Endothelial cell of umbilical vein (primary cell): ENCODE results near the gene ZNF37A. TPM values are rescaled to one million over a fixed set of nuclear protein-coding genes. Genes with fewer than 3 reads are reported as not detected.

ENCODE experiments used
- BruUV-seq: library from RNA; stranded (reverse); fragments of 400-500 nt; replicated peaks from 2 replicates; lab custom pipeline; 2021; lab: Mats Ljungman, UMichigan
- CTCF ChIA-PET: fragments of 300-600, 350-600 bp; sonication (Branson Sonifier 250); formaldehyde crosslinking; loops from one replicate; lab custom pipeline; 2021; ENCODE audit warnings: antibody characterized with exemption, inconsistent platforms; lab: Charles Lee
- POLR2A ChIA-PET: fragments of 300-600, 350-600 bp; sonication (Branson Sonifier 250); formaldehyde crosslinking; loops from one replicate; lab custom pipeline; 2021; ENCODE audit warnings: antibody characterized with exemption, inconsistent platforms; lab: Charles Lee
- DNase-seq: peaks from one replicate; pipeline ENCODE4 v3.0.0-alpha.2; 2011; ENCODE audit warnings: low read depth, low spot score
- FAIRE-seq: peaks from 2 replicates; lab custom pipeline; 2011; peaks lifted over from hg19 to GRCh38; lab: Jason Lieb, UNC
- H2AFZ ChIP-seq: 2 replicates; pipeline ENCODE4 v1.6.0; 2012; ENCODE audit warnings: low read depth, low read length, control low read depth, inconsistent platforms
- H3K27ac ChIP-seq: 2 replicates; pipeline ENCODE4 v1.5.1; 2011; ENCODE audit warnings: low read depth, mild to moderate bottlenecking, control low read depth, low read length, moderate library complexity; ENCODE audit not compliant: insufficient read depth
- H3K27me3 ChIP-seq, 2 experiments: 2 replicates each; pipeline versions ENCODE4 v1.6.0 to v1.6.1; 2011; ENCODE audit warnings: low read length in 2 of 2, mixed read lengths in 1 of 2; ENCODE audit not compliant: control insufficient read depth in 2 of 2, insufficient read depth in 2 of 2
- H3K36me3 ChIP-seq, 2 experiments: 2 replicates in 1 of 2; 3 replicates in 1 of 2; pipeline ENCODE4 v1.5.1; 2011; ENCODE audit warnings: low read length in 2 of 2, mild to moderate bottlenecking in 1 of 2, moderate library complexity in 1 of 2; ENCODE audit not compliant: control insufficient read depth in 2 of 2, insufficient read depth in 2 of 2; ENCODE audit errors: extremely low read depth in 1 of 2
- H3K4me1 ChIP-seq: 3 replicates; pipeline ENCODE4 v1.5.1; 2011; ENCODE audit warnings: mild to moderate bottlenecking, low read length; ENCODE audit not compliant: control insufficient read depth, insufficient read depth; ENCODE audit errors: extremely low read depth
- H3K4me2 ChIP-seq: 2 replicates; pipeline ENCODE4 v1.6.1; 2011; ENCODE audit warnings: low read length, control low read depth, mixed read lengths; ENCODE audit not compliant: insufficient read depth
- H3K4me3 ChIP-seq, 3 experiments: fragments of 200-600 bp in 1 of 3; sonication (generic), shearing (Covaris generic) in 1 of 3; replicated peaks in 1 of 3; 2 replicates each; pipeline ENCODE4 v1.5.1; 2011 to 2016; ENCODE audit warnings: control low read depth in 3 of 3, low read length in 3 of 3, mild to moderate bottlenecking in 2 of 3, inconsistent platforms in 1 of 3, low read depth in 1 of 3, moderate library complexity in 1 of 3; ENCODE audit not compliant: insufficient read depth in 1 of 3
- H3K79me2 ChIP-seq: 2 replicates; pipeline ENCODE4 v1.6.0; 2012; ENCODE audit warnings: low read length, inconsistent platforms; ENCODE audit not compliant: control insufficient read depth, insufficient read depth
- H3K9ac ChIP-seq: replicated peaks from 2 replicates; pipeline ENCODE3; 2011; ENCODE audit warnings: low read length, control low read depth; ENCODE audit not compliant: insufficient read depth; ENCODE audit errors: extremely low read depth
- H3K9me1 ChIP-seq: replicated peaks from 3 replicates; pipeline ENCODE4 v1.6.0; 2011; ENCODE audit warnings: mild to moderate bottlenecking, low read length; ENCODE audit not compliant: control insufficient read depth, insufficient read depth; ENCODE audit errors: extremely low read depth
- H3K9me3 ChIP-seq: replicated peaks from 2 replicates; pipeline ENCODE4 v1.5.1; 2012; ENCODE audit warnings: low read length, inconsistent platforms; ENCODE audit not compliant: control insufficient read depth, insufficient read depth
- H4K20me1 ChIP-seq: replicated peaks from 2 replicates; pipeline ENCODE3; 2011; ENCODE audit warnings: mild to moderate bottlenecking, low read length; ENCODE audit not compliant: control insufficient read depth, insufficient read depth; ENCODE audit errors: extremely low read depth
- CTCF ChIP-seq, 2 donors: IDR thresholded peaks; 1 replicate in 1 of 2; 2 replicates in 1 of 2; pipeline ENCODE4 v1.5.1; 2011; ENCODE audit warnings: low read length in 2 of 2, mild to moderate bottlenecking in 2 of 2, moderate library complexity in 2 of 2, control low read depth in 1 of 2, inconsistent platforms in 1 of 2, low read depth in 1 of 2; ENCODE audit not compliant: insufficient read depth in 1 of 2; ENCODE audit errors: extremely low read depth in 1 of 2
- EZH2 ChIP-seq: IDR thresholded peaks from 2 replicates; pipeline ENCODE4 v1.6.1; 2012; ENCODE audit warnings: borderline replicate concordance, low read depth, mild to moderate bottlenecking, moderate library complexity, low read length, inconsistent platforms; ENCODE audit not compliant: severe bottlenecking
- FOS ChIP-seq: IDR thresholded peaks from 2 replicates; pipeline ENCODE4 v1.6.1; 2011; ENCODE audit warnings: mild to moderate bottlenecking, low read length, moderate library complexity, borderline replicate concordance; ENCODE audit not compliant: insufficient read depth
- GATA2 ChIP-seq: IDR thresholded peaks from 2 replicates; pipeline ENCODE4 v1.7.0; 2011; ENCODE audit warnings: low read depth, mild to moderate bottlenecking, moderate library complexity, mixed read lengths, low read length; ENCODE audit not compliant: insufficient read length, insufficient read depth
- JUN ChIP-seq: IDR thresholded peaks from 2 replicates; pipeline ENCODE4 v1.6.1; 2011; ENCODE audit warnings: borderline replicate concordance, low read depth; ENCODE audit not compliant: insufficient read length, insufficient read depth
- MYC ChIP-seq: IDR thresholded peaks from one replicate; pipeline ENCODE4 v1.6.1; 2011; ENCODE audit warnings: mild to moderate bottlenecking, low read depth, low read length
- POLR2A ChIP-seq: IDR thresholded peaks from 2 replicates; pipeline ENCODE4 v1.6.1; 2012; ENCODE audit warnings: low read depth, mild to moderate bottlenecking, control low read depth, low read length
- POLR2AphosphoS5 ChIP-seq: IDR thresholded peaks from 2 replicates; pipeline ENCODE4 v1.6.1; 2012; ENCODE audit warnings: low read depth, mild to moderate bottlenecking, control low read depth, low read length, moderate library complexity; ENCODE audit not compliant: insufficient read depth
- dilution Hi-C: fragments of 300-500 bp; cut with MboI; formaldehyde crosslinking; loops from one replicate; pipeline ENCODE4 v1.15.0; 2019; ENCODE audit warnings: low sequenced_read_pairs; ENCODE audit not compliant: extremely low pct_ligation_motif_present
- intact Hi-C: fragments of 100-400 bp; cut with micrococcal nuclease; formaldehyde crosslinking; loops from one replicate; pipeline ENCODE4 v1.10.0; 2022
- polyA plus RNA-seq, 4 experiments: library from polyadenylated mRNA; depleted of rRNA in 3 of 4; stranded (reverse) in 3 of 4; unstranded in 1 of 4; fragments of >200 nt; gene quantifications; 2 replicates each; pipeline versions ENCODE4 v1.2.1 to v1.2.3, GENCODE V29; 2011 to 2012; ENCODE audit warnings: missing spikeins in 1 of 4
- total RNA-seq: library from RNA; stranded (reverse); gene quantifications from 2 replicates; pipeline ENCODE4 v1.2.3, GENCODE V29; 2021
- TF ChIP-seq, protein P1 (sequence below): IDR thresholded peaks from 2 replicates; pipeline ENCODE4 v1.6.1; 2011; ENCODE audit not compliant: insufficient read depth, insufficient read length

Gene ZNF37A
- total and polyA plus RNA-seq, 2 donors (not counting 3 experiments of a cell fraction or from before 2014, with no cell fraction given), result 3.4 to 14.5 TPM

DNA sequence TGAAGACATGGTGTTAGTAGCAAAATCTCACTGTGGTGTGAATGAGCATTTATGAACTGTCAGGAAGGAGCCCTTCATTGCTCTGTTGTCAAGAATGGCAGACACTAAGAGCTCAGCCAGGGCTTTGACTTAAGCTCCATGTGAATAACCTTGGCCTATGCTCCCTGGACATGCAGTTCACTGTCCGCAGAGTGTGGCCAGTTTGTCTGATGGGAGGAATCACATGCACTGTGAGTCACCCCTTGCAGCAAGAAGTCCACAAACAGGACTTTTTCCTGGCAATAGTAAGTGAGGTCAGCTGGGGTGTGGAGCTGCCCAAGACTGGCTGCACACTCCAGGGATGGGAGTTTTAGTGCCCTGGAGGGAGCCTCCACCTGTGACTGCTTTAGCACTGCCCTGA is 49.5 kb downstream of the ZNF37A start:
- H3K79me2 ChIP-seq, result no peaks in the 10 kb centered on the region
- TF ChIP-seq GATA2, result no peak
- no peak for TF ChIP-seq EZH2
- no peak for TF ChIP-seq POLR2AphosphoS5
- TF ChIP-seq POLR2A, result no peak
- TF ChIP-seq FOS, result no peak
- no peak for TF ChIP-seq MYC
- TF ChIP-seq, protein P1, sequence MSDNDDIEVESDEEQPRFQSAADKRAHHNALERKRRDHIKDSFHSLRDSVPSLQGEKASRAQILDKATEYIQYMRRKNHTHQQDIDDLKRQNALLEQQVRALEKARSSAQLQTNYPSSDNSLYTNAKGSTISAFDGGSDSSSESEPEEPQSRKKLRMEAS, result no peak
- TF ChIP-seq JUN, result no peak
- TF ChIP-seq CTCF (IDR thresholded peaks at IDR 0.05; ENCODE audit: extremely low read depth in 1 of 2, insufficient read depth in 1 of 2, low read depth in 1 of 2, low read length in 2 of 2), result no peak
- no peak overlapping the region for H3K4me2 ChIP-seq
- ChIA-PET POLR2A (no interaction called here), CTCF (no interaction called here)
- H4K20me1 ChIP-seq, result no peaks in the 10 kb centered on the region
- DNase-seq, result no peak
- dilution Hi-C loops (no loop called here), intact Hi-C loops (no loop called here)
- no peaks in the 10 kb centered on the region for H3K27me3 ChIP-seq
- H3K9me3 ChIP-seq, result no peaks in the 10 kb centered on the region
- no TSS peak for BruUV-seq
- H3K4me1 ChIP-seq, result no peaks in the 10 kb centered on the region
- no peaks in the 10 kb centered on the region for H3K36me3 ChIP-seq
- no peak overlapping the region for H3K27ac ChIP-seq
- FAIRE-seq, result no peak
- H2AFZ ChIP-seq, result no peak overlapping the region
- no peak overlapping the region for H3K4me3 ChIP-seq
- H3K9me1 ChIP-seq, result no peaks in the 10 kb centered on the region
- no peak overlapping the region for H3K9ac ChIP-seq
